Upper lobe of left lung (tissue), 4 donors: ENCODE data around the gene SAA2.

Source experiments
- POLR2A ChIP-seq, 4 donors: fragments of 450-650 bp; IDR thresholded peaks; one replicate each; pipeline ENCODE4 v1.5.1; 2016 to 2017; ENCODE audit warnings: antibody characterized with exemption in 4 of 4, mild to moderate bottlenecking in 2 of 4
- TF ChIP-seq, protein P1 (sequence below), 6 experiments: fragments of 450-650 bp in 4 of 6; fragments of 200-600 bp in 2 of 6; sonication (generic) in 2 of 6; IDR thresholded peaks; one replicate each; pipeline ENCODE4 v1.5.1; 2016 to 2019; ENCODE audit warnings: antibody characterized with exemption in 6 of 6

DNA sequence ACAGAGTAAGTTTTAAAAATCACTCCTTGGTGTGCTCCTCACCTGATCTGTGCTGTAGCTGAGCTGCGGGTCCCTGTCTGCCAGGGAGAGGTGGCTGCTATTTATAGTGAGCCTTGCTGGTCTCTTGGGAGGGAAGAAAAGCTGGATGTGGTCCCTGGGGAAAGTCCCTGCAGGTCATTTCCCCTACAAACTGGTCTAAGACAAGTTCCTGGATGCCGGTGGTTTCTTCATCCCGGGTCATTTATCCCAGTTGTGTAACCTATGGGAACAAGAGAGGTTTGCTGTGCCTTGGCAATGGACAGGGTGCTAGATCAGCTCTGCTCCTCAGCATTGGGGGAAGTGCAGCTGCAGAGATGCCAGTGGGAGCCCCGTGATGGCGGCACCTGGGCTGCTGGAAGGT, at the start of gene SAA2:
- TF ChIP-seq, protein P1, sequence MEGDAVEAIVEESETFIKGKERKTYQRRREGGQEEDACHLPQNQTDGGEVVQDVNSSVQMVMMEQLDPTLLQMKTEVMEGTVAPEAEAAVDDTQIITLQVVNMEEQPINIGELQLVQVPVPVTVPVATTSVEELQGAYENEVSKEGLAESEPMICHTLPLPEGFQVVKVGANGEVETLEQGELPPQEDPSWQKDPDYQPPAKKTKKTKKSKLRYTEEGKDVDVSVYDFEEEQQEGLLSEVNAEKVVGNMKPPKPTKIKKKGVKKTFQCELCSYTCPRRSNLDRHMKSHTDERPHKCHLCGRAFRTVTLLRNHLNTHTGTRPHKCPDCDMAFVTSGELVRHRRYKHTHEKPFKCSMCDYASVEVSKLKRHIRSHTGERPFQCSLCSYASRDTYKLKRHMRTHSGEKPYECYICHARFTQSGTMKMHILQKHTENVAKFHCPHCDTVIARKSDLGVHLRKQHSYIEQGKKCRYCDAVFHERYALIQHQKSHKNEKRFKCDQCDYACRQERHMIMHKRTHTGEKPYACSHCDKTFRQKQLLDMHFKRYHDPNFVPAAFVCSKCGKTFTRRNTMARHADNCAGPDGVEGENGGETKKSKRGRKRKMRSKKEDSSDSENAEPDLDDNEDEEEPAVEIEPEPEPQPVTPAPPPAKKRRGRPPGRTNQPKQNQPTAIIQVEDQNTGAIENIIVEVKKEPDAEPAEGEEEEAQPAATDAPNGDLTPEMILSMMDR (IDR thresholded peaks at IDR 0.05) = no peak
- TF ChIP-seq POLR2A (IDR thresholded peaks at IDR 0.05) = no peak
